Testis (tissue), 3 donors: ENCODE measurements around the gene PLA2G5. TPM values are rescaled to one million over a fixed set of nuclear protein-coding genes. Genes with fewer than 3 reads are reported as not detected.

Experiments used
- DNase-seq: peaks from one replicate; pipeline ENCODE4 v3.0.0-alpha.2; 2019
- H3K27ac ChIP-seq, 2 donors: fragments of 200-600 bp; sonication (generic); one replicate each; pipeline ENCODE4 v1.5.1; 2019
- H3K27me3 ChIP-seq: fragments of 200-600 bp; sonication (generic); one replicate; pipeline ENCODE4 v1.5.1; 2019
- H3K36me3 ChIP-seq: fragments of 200-600 bp; sonication (generic); one replicate; pipeline ENCODE4 v1.5.1; 2017; ENCODE audit warnings: low read depth; ENCODE audit errors: missing control alignments
- H3K4me1 ChIP-seq: fragments of 200-600 bp; sonication (generic); one replicate; pipeline ENCODE4 v1.5.1; 2019
- H3K4me3 ChIP-seq, 2 donors: fragments of 200-600 bp; sonication (generic); one replicate each; pipeline ENCODE4 v1.5.1; 2017 to 2019
- H3K9me3 ChIP-seq: fragments of 200-600 bp; sonication (generic); one replicate; pipeline ENCODE4 v1.5.1; 2017
- POLR2A ChIP-seq: fragments of 450-650 bp; IDR thresholded peaks from one replicate; pipeline ENCODE4 v1.6.1; 2017; ENCODE audit warnings: antibody characterized with exemption, mild to moderate bottlenecking, moderate library complexity
- WGBS, 2 donors: methylation state at CpG; one replicate each; pipeline ENCODE4 v1.1.5; 2018; 5-methylcytosine and 5-hydroxymethylcytosine counted together
- intact Hi-C: fragments of 100-400 bp; cut with DNase I; formaldehyde crosslinking; loops from one replicate; pipeline ENCODE4 v1.15.1; 2023; ENCODE audit warnings: low total_unique reads
- polyA plus RNA-seq: library from polyadenylated mRNA; stranded (reverse); fragments of 350-450 nt; fragmentation: Illumina TruSeq; extraction: RNeasy Lipid Tissue Mini Kit (QIAGEN cat#74804); gene quantifications from one replicate; pipeline ENCODE4 v1.2.3, GENCODE V29; 2014; ENCODE audit warnings: low read depth, low replicate concordance; ENCODE audit not compliant: insufficient read depth
- total RNA-seq, 2 donors: library from RNA; depleted of rRNA; stranded (reverse); fragments of >200 nt; gene quantifications; one replicate each; pipeline ENCODE4 v1.2.3, GENCODE V29; 2016
- TF ChIP-seq, protein P1 (sequence below), 3 experiments: fragments of 450-650 bp in 2 of 3; fragments of 200-600 bp in 1 of 3; sonication (generic) in 1 of 3; IDR thresholded peaks; one replicate each; pipeline ENCODE4 v1.5.1; 2016 to 2019; ENCODE audit warnings: antibody characterized with exemption in 3 of 3, mild to moderate bottlenecking in 2 of 3, moderate library complexity in 1 of 3

PLA2G5 gene
- total and polyA plus RNA-seq, 3 donors from 2014 or later: 17.6 to 21.2 (median 19.8) TPM

DNA sequence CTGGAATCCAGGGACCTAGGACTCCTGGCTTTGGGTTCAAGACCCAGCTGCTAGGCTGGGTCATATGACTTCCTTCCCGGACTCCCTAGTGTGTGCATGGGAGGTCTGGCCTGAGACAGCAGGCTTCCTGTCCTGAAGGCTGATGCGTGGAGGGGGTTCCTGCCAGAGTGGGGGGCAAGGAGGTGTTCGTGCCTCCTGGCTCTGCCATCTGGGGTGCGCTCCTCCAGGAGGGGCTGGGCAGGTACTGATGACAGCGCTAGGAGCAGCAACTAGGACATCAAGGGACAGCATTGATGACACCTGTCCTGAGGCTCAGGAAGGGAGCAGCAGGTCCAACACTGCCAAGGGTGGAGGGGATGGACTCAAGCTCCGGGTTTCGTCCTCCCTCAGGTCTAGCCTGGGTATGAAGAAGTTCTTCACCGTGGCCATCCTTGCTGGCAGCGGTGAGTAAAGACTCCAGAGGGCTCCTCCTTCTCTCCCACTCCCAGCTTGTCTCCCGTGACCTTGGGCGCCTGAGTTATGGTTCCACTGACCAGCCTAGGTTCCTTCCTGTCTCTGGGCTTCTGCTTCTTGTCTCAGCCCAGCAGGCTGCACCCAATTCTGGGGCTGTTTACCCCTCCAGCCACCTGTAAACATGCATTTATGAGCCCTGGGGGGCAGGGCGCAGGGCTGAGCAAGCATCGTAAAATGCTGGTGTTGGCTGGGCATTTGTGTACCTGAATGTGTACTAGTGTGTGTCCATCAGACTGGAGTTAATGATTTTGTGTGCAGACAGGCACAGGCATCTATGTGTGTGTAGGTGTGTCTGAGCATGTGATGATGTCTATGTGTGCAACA is 70.0 kb downstream of the PLA2G5 start:
- intact Hi-C loops: loop anchor here (10.0 kb wide), 1 partner anchor 225 kb away; no protein-coding TSS in a partner anchor
- whole genome bisulfite sequencing, 2 donors: 83 to 86% methylated on average over 13 of the region's 13 CpGs
- H3K4me3 ChIP-seq: no peak overlapping the region
- H3K27me3 ChIP-seq: no peaks in the 10 kb centered on the region
- no peaks in the 10 kb centered on the region for H3K36me3 ChIP-seq
- TF ChIP-seq, protein P1, sequence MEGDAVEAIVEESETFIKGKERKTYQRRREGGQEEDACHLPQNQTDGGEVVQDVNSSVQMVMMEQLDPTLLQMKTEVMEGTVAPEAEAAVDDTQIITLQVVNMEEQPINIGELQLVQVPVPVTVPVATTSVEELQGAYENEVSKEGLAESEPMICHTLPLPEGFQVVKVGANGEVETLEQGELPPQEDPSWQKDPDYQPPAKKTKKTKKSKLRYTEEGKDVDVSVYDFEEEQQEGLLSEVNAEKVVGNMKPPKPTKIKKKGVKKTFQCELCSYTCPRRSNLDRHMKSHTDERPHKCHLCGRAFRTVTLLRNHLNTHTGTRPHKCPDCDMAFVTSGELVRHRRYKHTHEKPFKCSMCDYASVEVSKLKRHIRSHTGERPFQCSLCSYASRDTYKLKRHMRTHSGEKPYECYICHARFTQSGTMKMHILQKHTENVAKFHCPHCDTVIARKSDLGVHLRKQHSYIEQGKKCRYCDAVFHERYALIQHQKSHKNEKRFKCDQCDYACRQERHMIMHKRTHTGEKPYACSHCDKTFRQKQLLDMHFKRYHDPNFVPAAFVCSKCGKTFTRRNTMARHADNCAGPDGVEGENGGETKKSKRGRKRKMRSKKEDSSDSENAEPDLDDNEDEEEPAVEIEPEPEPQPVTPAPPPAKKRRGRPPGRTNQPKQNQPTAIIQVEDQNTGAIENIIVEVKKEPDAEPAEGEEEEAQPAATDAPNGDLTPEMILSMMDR (IDR thresholded peaks at IDR 0.05): no peak
- no peak for TF ChIP-seq POLR2A
- H3K27ac ChIP-seq: no peak overlapping the region
- peaks cover 5% of the 10 kb centered on the region for H3K4me1 ChIP-seq
- H3K9me3 ChIP-seq: no peaks in the 10 kb centered on the region
- no peak for DNase-seq

GRCh38 chr1:20141001-20141400 is 71.0 kb downstream of the PLA2G5 start:
- Histone ChIP-seq H3K9me3 (no peaks in the 10 kb centered on the region), H3K4me1 (peaks cover 5% of the 10 kb centered on the region), H3K4me3 (no peak overlapping the region), H3K36me3 (no peaks in the 10 kb centered on the region), H3K27ac (no peak overlapping the region), H3K27me3 (no peaks in the 10 kb centered on the region)
- 80 to 84% methylated on average over 9 of the region's 9 CpGs for WGBS, 2 donors
- intact Hi-C loops: loop anchor here (10.0 kb wide), 1 partner anchor 226 kb away; no protein-coding TSS in a partner anchor
- DNase-seq: no peak
- TF ChIP-seq, protein P1 (IDR thresholded peaks at IDR 0.05): no peak
- TF ChIP-seq POLR2A: no peak

DNA sequence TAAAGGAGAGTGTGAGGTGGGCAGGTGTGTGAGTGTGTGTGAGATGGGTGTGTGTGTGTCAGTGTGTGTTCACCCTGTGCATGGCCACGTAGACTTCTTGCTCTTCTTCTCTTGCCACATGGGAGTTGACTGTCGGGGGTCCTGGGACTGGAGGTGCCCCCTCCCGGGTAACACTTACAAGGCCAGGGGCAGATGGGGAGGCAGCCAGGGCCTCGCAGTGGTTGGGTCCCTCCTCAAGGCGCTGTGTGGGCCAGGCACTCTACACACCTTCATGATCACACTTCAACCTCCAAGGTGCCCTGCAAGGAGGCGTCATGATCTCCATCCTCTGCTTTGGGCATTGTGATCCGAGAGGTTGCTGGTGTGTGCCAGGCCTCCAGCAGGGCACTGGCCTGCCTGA is 71.5 kb downstream of the PLA2G5 start:
- H3K4me3 ChIP-seq: no peak overlapping the region
- DNase-seq: no peak
- H3K9me3 ChIP-seq: no peaks in the 10 kb centered on the region
- H3K4me1 ChIP-seq: peaks cover 5% of the 10 kb centered on the region
- 94 to 96% methylated on average over 5 to 7 of the region's 7 CpGs for WGBS, 2 donors
- intact Hi-C loops: loop anchor here (10.0 kb wide), 1 partner anchor 227 kb away; no protein-coding TSS in a partner anchor
- no peak for TF ChIP-seq POLR2A
- TF ChIP-seq, protein P1 (IDR thresholded peaks at IDR 0.05): no peak
- no peak overlapping the region for H3K27ac ChIP-seq
- no peaks in the 10 kb centered on the region for H3K27me3 ChIP-seq
- no peaks in the 10 kb centered on the region for H3K36me3 ChIP-seq

Other genes with a start within 250 kb of the PLA2G5 start
- 10 to 100 TPM; 29.7 to 37.6 TPM for gene OTUD3, start 187.8 kb upstream of the PLA2G5 start, total RNA-seq
- gene OTUD3, start 187.8 kb upstream of the PLA2G5 start, polyA plus RNA-seq: 22.8 TPM
- not detected for gene PLA2G2E, start 146.6 kb upstream of the PLA2G5 start, total RNA-seq
- gene PLA2G2E, start 146.6 kb upstream of the PLA2G5 start, polyA plus RNA-seq: not detected
- gene PLA2G2A, start 90.6 kb upstream of the PLA2G5 start, total RNA-seq: 1 to 10 TPM; 7.1 to 8.3 TPM
- gene PLA2G2A, start 90.6 kb upstream of the PLA2G5 start, polyA plus RNA-seq: 60.8 TPM
- gene PLA2G2D, start 49.3 kb downstream of the PLA2G5 start, total RNA-seq: under 1 TPM in 1 of 2 donors, not detected in 1; 0.16 TPM
- gene PLA2G2D, start 49.3 kb downstream of the PLA2G5 start, polyA plus RNA-seq: 3.7 TPM
- not detected for gene PLA2G2F, start 69.1 kb downstream of the PLA2G5 start, total RNA-seq
- gene PLA2G2F, start 69.1 kb downstream of the PLA2G5 start, polyA plus RNA-seq: not detected
- gene UBXN10, start 115.9 kb downstream of the PLA2G5 start, total RNA-seq: 10 to 100 TPM; 18.2 to 23.7 TPM
- 43.7 TPM for gene UBXN10, start 115.9 kb downstream of the PLA2G5 start, polyA plus RNA-seq
- gene PLA2G2C, start 116.3 kb downstream of the PLA2G5 start, total RNA-seq: under 1 TPM; 0.31 to 0.47 TPM
- gene PLA2G2C, start 116.3 kb downstream of the PLA2G5 start, polyA plus RNA-seq: 1.1 TPM
- 10 to 100 TPM; 13.1 to 23.0 TPM for gene VWA5B1, start 220.7 kb downstream of the PLA2G5 start, total RNA-seq
- gene VWA5B1, start 220.7 kb downstream of the PLA2G5 start, polyA plus RNA-seq: 16.2 TPM